GM21381 (cell line): ENCODE data around the gene DNMT3B.
"Not testable (repeated sequence)": the region's sequence is repeated elsewhere in the genome, so short reads cannot be mapped to it uniquely, and the experiment has no call there.

Experiments
- ATAC-seq: cut with Tn5 transposase; IDR thresholded peaks from one replicate; pipeline ENCODE4 v1.9.1; 2021; ENCODE audit warnings: mild to moderate bottlenecking, moderate library complexity; ENCODE audit not compliant: unreplicated experiment

The DNMT3B gene

GRCh38 chr20:32762754-32763201 is 593 bp downstream of the DNMT3B start:
- ATAC-seq = no peak

- ATAC-seq = no peak
These were observed 1.2 kb downstream of the DNMT3B start for GRCh38 chr20:32763202-32764004.

GRCh38 chr20:32764005-32764960 is 2.1 kb downstream of the DNMT3B start:
- no peak for ATAC-seq

- not testable (repeated sequence) for ATAC-seq
These were observed 3.2 kb downstream of the DNMT3B start for GRCh38 chr20:32765230-32765875.

- ATAC-seq = no peak
These were observed 5.4 kb downstream of the DNMT3B start for GRCh38 chr20:32767418-32768198.

- no peak for ATAC-seq
These were observed 9.9 kb downstream of the DNMT3B start for GRCh38 chr20:32772046-32772445.

GRCh38 chr20:32773223-32773622 is 11.0 kb downstream of the DNMT3B start:
- no peak for ATAC-seq

GRCh38 chr20:32773855-32774254 is 11.7 kb downstream of the DNMT3B start:
- no peak for ATAC-seq

GRCh38 chr20:32775336-32775991 is 13.3 kb downstream of the DNMT3B start:
- no peak for ATAC-seq

GRCh38 chr20:32777177-32777956 is 15.2 kb downstream of the DNMT3B start:
- ATAC-seq = no peak

GRCh38 chr20:32779500-32780211 is 17.5 kb downstream of the DNMT3B start:
- no peak for ATAC-seq

- ATAC-seq = no peak
These were observed 18.1 kb downstream of the DNMT3B start for GRCh38 chr20:32780278-32780677.

GRCh38 chr20:32780749-32781655 is 18.8 kb downstream of the DNMT3B start:
- no peak for ATAC-seq

- ATAC-seq = no peak
These were observed 22.3 kb downstream of the DNMT3B start for GRCh38 chr20:32784369-32785080.

- ATAC-seq = no peak
These were observed 24.0 kb downstream of the DNMT3B start for GRCh38 chr20:32786059-32786760.

- ATAC-seq = no peak
These were observed 25.0 kb downstream of the DNMT3B start for GRCh38 chr20:32787168-32787567.
